HepG2 (cell line): Measurements from ENCODE around the gene XPC. TPM values are rescaled to one million over a fixed set of nuclear protein-coding genes. Genes with fewer than 3 reads are reported as not detected.

Experiments
- AGO2 ChIP-seq: fragments of 200-400 bp; formaldehyde crosslinking; optimal IDR thresholded peaks from 2 replicates; pipeline ENCODE3; 2017; ENCODE audit warnings: mild to moderate bottlenecking, low read depth, low read length, moderate library complexity
- ATF7-NPFF ChIP-seq: sonication (generic); formaldehyde crosslinking; IDR thresholded peaks from 2 replicates; pipeline ENCODE4 v1.8.1; 2023; ENCODE audit warnings: mild to moderate bottlenecking, low read depth, missing genetic modification reagents, moderate library complexity
- BCL6 ChIP-seq: IDR thresholded peaks from 2 replicates; pipeline ENCODE4 v1.6.1; 2016; ENCODE audit warnings: missing genetic modification reagents, missing compliant biosample characterization
- CAMTA2 ChIP-seq: sonication (generic); formaldehyde crosslinking; IDR thresholded peaks from 2 replicates; pipeline ENCODE4 v1.4.0; 2020; ENCODE audit warnings: mild to moderate bottlenecking, missing genetic modification reagents, borderline replicate concordance
- CEBPG ChIP-seq: IDR thresholded peaks from 2 replicates; pipeline ENCODE4 v1.6.1; 2016
- CREBL2 ChIP-seq: sonication (generic); formaldehyde crosslinking; IDR thresholded peaks from 2 replicates; pipeline ENCODE4 v1.8.1; 2023; ENCODE audit warnings: missing genetic modification reagents, mild to moderate bottlenecking, borderline replicate concordance
- DPF2 ChIP-seq: sonication (generic); formaldehyde crosslinking; IDR thresholded peaks from 2 replicates; pipeline ENCODE4 v1.4.0; 2020; ENCODE audit warnings: mild to moderate bottlenecking, low read depth, missing genetic modification reagents, borderline replicate concordance
- ELK4 ChIP-seq: sonication (generic); formaldehyde crosslinking; IDR thresholded peaks from 2 replicates; pipeline ENCODE4 v1.9.0; 2021; ENCODE audit warnings: missing genetic modification reagents, borderline replicate concordance
- FOXC1 ChIP-seq: sonication (generic); formaldehyde crosslinking; IDR thresholded peaks from 2 replicates; pipeline ENCODE4 v1.8.0; 2022; ENCODE audit warnings: mild to moderate bottlenecking, missing genetic modification reagents, borderline replicate concordance
- KLF16 ChIP-seq, 2 experiments: sonication (generic) in 1 of 2; formaldehyde crosslinking in 1 of 2; IDR thresholded peaks; 2 replicates each; pipeline versions ENCODE4 v1.6.1 to v1.8.0; 2016 to 2023; ENCODE audit warnings: missing genetic modification reagents in 2 of 2, missing compliant biosample characterization in 1 of 2
- MEF2D ChIP-seq: sonication (generic); formaldehyde crosslinking; IDR thresholded peaks from 2 replicates; pipeline ENCODE4 v1.5.1; 2020; ENCODE audit warnings: mild to moderate bottlenecking, missing genetic modification reagents
- MLX ChIP-seq: IDR thresholded peaks from 2 replicates; pipeline ENCODE4 v1.6.1; 2016
- NFE2 ChIP-seq: sonication (generic); formaldehyde crosslinking; IDR thresholded peaks from 2 replicates; pipeline ENCODE4 v1.4.0; 2020; ENCODE audit warnings: missing genetic modification reagents
- RARG ChIP-seq: sonication (generic); formaldehyde crosslinking; IDR thresholded peaks from 2 replicates; pipeline ENCODE4 v1.4.0; 2020; ENCODE audit warnings: low read depth, mild to moderate bottlenecking, missing genetic modification reagents
- RFXANK ChIP-seq: IDR thresholded peaks from 2 replicates; pipeline ENCODE4 v1.6.1; 2016
- TCF7L2 ChIP-seq: IDR thresholded peaks from 2 replicates; pipeline ENCODE4 v1.6.1; 2011; ENCODE audit warnings: mild to moderate bottlenecking, low read depth, low read length, moderate library complexity
- ZFP37 ChIP-seq: sonication (generic); formaldehyde crosslinking; IDR thresholded peaks from 2 replicates; pipeline ENCODE4 v1.4.0; 2020; ENCODE audit warnings: missing genetic modification reagents, borderline replicate concordance
- ZFP41 ChIP-seq: sonication (generic); formaldehyde crosslinking; IDR thresholded peaks from 2 replicates; pipeline ENCODE4 v1.4.0; 2020; ENCODE audit warnings: mild to moderate bottlenecking, missing genetic modification reagents, borderline replicate concordance
- ZFP90 ChIP-seq: sonication (generic); formaldehyde crosslinking; IDR thresholded peaks from 2 replicates; pipeline ENCODE4 v1.8.0; 2022; ENCODE audit warnings: missing genetic modification reagents, mild to moderate bottlenecking, inconsistent platforms, borderline replicate concordance
- ZNF256 ChIP-seq: sonication (generic); formaldehyde crosslinking; conservative IDR thresholded peaks from 2 replicates; pipeline ENCODE4 v1.4.0; 2020; ENCODE audit warnings: missing genetic modification reagents
- ZNF260 ChIP-seq: sonication (generic); formaldehyde crosslinking; IDR thresholded peaks from 2 replicates; pipeline ENCODE4 v1.4.0; 2020; ENCODE audit warnings: missing genetic modification reagents, low read depth, mild to moderate bottlenecking, borderline replicate concordance
- ZNF282 ChIP-seq: fragments of 450-650 bp; IDR thresholded peaks from 2 replicates; pipeline ENCODE4 v1.6.1; 2018; ENCODE audit not compliant: partially characterized antibody
- ZNF33B ChIP-seq: sonication (generic); formaldehyde crosslinking; IDR thresholded peaks from 2 replicates; pipeline ENCODE4 v1.5.1; 2020; ENCODE audit warnings: mild to moderate bottlenecking, missing genetic modification reagents
- ZNF383 ChIP-seq: sonication (generic); formaldehyde crosslinking; IDR thresholded peaks from 2 replicates; pipeline ENCODE4 v1.4.0; 2020; ENCODE audit warnings: missing genetic modification reagents, mild to moderate bottlenecking, borderline replicate concordance
- ZNF431 ChIP-seq: sonication (generic); formaldehyde crosslinking; IDR thresholded peaks from 2 replicates; pipeline ENCODE4 v1.9.0; 2022; ENCODE audit warnings: missing genetic modification reagents, low read depth, mild to moderate bottlenecking, borderline replicate concordance
- ZNF549 ChIP-seq: sonication (generic); formaldehyde crosslinking; IDR thresholded peaks from 2 replicates; pipeline ENCODE4 v1.5.0; 2020; ENCODE audit warnings: missing genetic modification reagents
- ZNF691 ChIP-seq: sonication (generic); formaldehyde crosslinking; IDR thresholded peaks from 2 replicates; pipeline ENCODE4 v1.4.0; 2020; ENCODE audit warnings: missing genetic modification reagents, low read depth, mild to moderate bottlenecking, borderline replicate concordance
- ZNF782 ChIP-seq: sonication (generic); formaldehyde crosslinking; IDR thresholded peaks from 2 replicates; pipeline ENCODE4 v1.4.0; 2020; ENCODE audit warnings: missing genetic modification reagents, mild to moderate bottlenecking, borderline replicate concordance
- ZNF878 ChIP-seq: sonication (generic); formaldehyde crosslinking; IDR thresholded peaks from 2 replicates; pipeline ENCODE4 v1.8.1; 2023; ENCODE audit warnings: mild to moderate bottlenecking, missing genetic modification reagents, moderate library complexity
- polyA plus RNA-seq, 8 experiments: library from polyadenylated mRNA; depleted of rRNA in 3 of 8; stranded (reverse) in 7 of 8; unstranded in 1 of 8; fragments of >200 nt; fragmentation: Illumina TruSeq in 4 of 8; extraction: Trizol in 4 of 8; gene quantifications; 2 replicates each; pipeline versions ENCODE4 v1.2.1 to v1.2.3, GENCODE V29; 2011 to 2016; ENCODE audit warnings: low read depth in 4 of 8, missing spikeins in 1 of 8, mixed read lengths in 1 of 8; ENCODE audit not compliant: insufficient read depth in 1 of 8
- total RNA-seq, 5 experiments: library from RNA; depleted of rRNA; stranded (reverse); fragments of >200 nt; fragmentation: Illumina TruSeq; extraction: Trizol; gene quantifications; 2 replicates each; pipeline ENCODE4 v1.2.3, GENCODE V29; 2016; ENCODE audit warnings: low read depth in 1 of 5

Gene XPC
- total and polyA plus RNA-seq, 2 of the 13 experiments (the other 11 are each of a cell fraction or from before 2014, with no cell fraction given) = 9.4 to 24.1 TPM

GRCh38 chr3:14125193-14126016, 53.0 kb downstream of the XPC start (continued):
- no peak for TF ChIP-seq ZFP41 (CRISPR knock-in tag)
- TF ChIP-seq RFXANK = no peak
- no peak for TF ChIP-seq DPF2
- TF ChIP-seq TCF7L2 = no peak
- TF ChIP-seq CREBL2 (CRISPR knock-in tag) = no peak
- TF ChIP-seq ZNF691 (CRISPR knock-in tag) = 0 out of 2 replicates have a peak, but pooled peaks have one; percentile 31
- TF ChIP-seq MLX (CRISPR knock-in tag) = no peak
- TF ChIP-seq ZNF549 (CRISPR knock-in tag) = no peak
- no peak; the same call in 1 of the 2 replicates for TF ChIP-seq ZFP37 (CRISPR knock-in tag)
- TF ChIP-seq CAMTA2 (CRISPR knock-in tag) = no peak
- no peak for TF ChIP-seq ZNF878 (CRISPR knock-in tag)
- no peak for TF ChIP-seq CEBPG
- no peak for TF ChIP-seq NFE2
- peak; percentile 83; the same call in 1 of the 2 replicates for TF ChIP-seq ZNF782
- no peak; the same call in 1 of the 2 replicates for TF ChIP-seq MEF2D (CRISPR knock-in tag)
- TF ChIP-seq ZNF256 (CRISPR knock-in tag) = no peak
- no peak for TF ChIP-seq AGO2
- no peak for TF ChIP-seq ZNF282
- TF ChIP-seq ZNF383 = no peak
- TF ChIP-seq KLF16 (CRISPR knock-in tag; IDR thresholded peaks at IDR 0.05) = no peak
- no peak for TF ChIP-seq ELK4 (CRISPR knock-in tag)
- TF ChIP-seq BCL6 = 0 out of 2 replicates have a peak, but pooled peaks have one; percentile 5
- TF ChIP-seq ZNF260 (CRISPR knock-in tag) = no peak
- no peak for TF ChIP-seq ZNF431 (CRISPR knock-in tag)
- TF ChIP-seq RARG (CRISPR knock-in tag) = no peak
- TF ChIP-seq ZNF33B = no peak
- no peak for TF ChIP-seq FOXC1 (CRISPR knock-in tag)
- TF ChIP-seq ATF7-NPFF (CRISPR knock-in tag) = 0 out of 2 replicates have a peak, but pooled peaks have one; percentile 24
- peak; percentile 39 for TF ChIP-seq ZFP90
